Esophagus squamous epithelium (tissue), 5 donors: Measurements from ENCODE around the gene MLLT3. TPM values are rescaled to one million over a fixed set of nuclear protein-coding genes. Genes with fewer than 3 reads are reported as not detected.
A peak's percentile ranks its signal among the peaks of the same experiment; 100 is the strongest.

ENCODE experiments used
- DNase-seq: peaks from one replicate; lab custom pipeline; 2025; lab: John Stamatoyannopoulos, UW
- H3K27ac ChIP-seq, 4 donors: fragments of 200-600 bp; sonication (generic); one replicate each; pipeline ENCODE4 v1.5.1; 2016 to 2019; ENCODE audit warnings: mild to moderate bottlenecking in 1 of 4
- H3K27me3 ChIP-seq, 4 donors: fragments of 200-600 bp; sonication (generic); 1 replicate in 3 of 4; 2 replicates in 1 of 4; pipeline versions ENCODE4 v1.5.1 to v1.6.0; 2017 to 2021; ENCODE audit warnings: antibody characterized with exemption in 1 of 4
- H3K36me3 ChIP-seq, 3 donors: fragments of 200-600 bp; sonication (generic); one replicate each; pipeline ENCODE4 v1.5.1; 2016 to 2019
- H3K4me1 ChIP-seq, 3 donors: fragments of 200-600 bp; sonication (generic); one replicate each; pipeline ENCODE4 v1.5.1; 2017 to 2019
- H3K4me3 ChIP-seq, 4 donors: fragments of 200-600 bp; sonication (generic); 1 replicate in 3 of 4; 2 replicates in 1 of 4; pipeline ENCODE4 v1.5.1; 2016 to 2019; ENCODE audit warnings: mild to moderate bottlenecking in 2 of 4, moderate library complexity in 1 of 4
- H3K9me3 ChIP-seq, 3 donors: fragments of 200-600 bp; sonication (generic); one replicate each; pipeline ENCODE4 v1.5.1; 2016 to 2019
- CTCF ChIP-seq, 6 experiments: fragments of 450-650 bp in 4 of 6; fragments of 200-600 bp in 2 of 6; sonication (generic) in 2 of 6; IDR thresholded peaks; one replicate each; pipeline ENCODE4 v1.5.1; 2016 to 2019; ENCODE audit warnings: antibody characterized with exemption in 6 of 6, mild to moderate bottlenecking in 4 of 6, moderate library complexity in 4 of 6
- POLR2A ChIP-seq, 4 donors: fragments of 450-650 bp; IDR thresholded peaks; one replicate each; pipeline ENCODE4 v1.6.1; 2017; ENCODE audit warnings: antibody characterized with exemption in 4 of 4, mild to moderate bottlenecking in 4 of 4, moderate library complexity in 3 of 4
- WGBS, 2 donors: methylation state at CpG; one replicate each; pipeline ENCODE4 v1.1.5; 2018; 5-methylcytosine and 5-hydroxymethylcytosine counted together
- intact Hi-C: fragments of 100-400 bp; cut with DNase I; formaldehyde crosslinking; loops from one replicate; pipeline ENCODE4 v1.15.0; 2022
- total RNA-seq, 4 donors: library from RNA; depleted of rRNA; stranded (reverse); fragments of >200 nt; gene quantifications; one replicate each; pipeline ENCODE4 v1.1.0, GENCODE V29; 2016
- donor health status: DM: yes; HTN: yes; CAD: no.

MLLT3 gene
- total RNA-seq, 4 donors from 2014 or later: 8.2 to 21.5 (median 8.6) TPM

- intact Hi-C loops: no loop called here
- WGBS, 2 donors: 22 to 60% methylated on average over 2 of the region's 2 CpGs
- Histone ChIP-seq H3K4me1 (peaks cover 0 to 38% (median 0%) of the 10 kb centered on the region in 3 donors), H3K36me3 (no peaks in the 10 kb centered on the region), H3K27ac (peak overlapping the region in 3 of 4 donors; percentile 5 to 60 (median 46)), H3K9me3 (peaks cover 0 to 3% (median 0%) of the 10 kb centered on the region in 3 donors), H3K27me3 (no peaks in the 10 kb centered on the region), H3K4me3 (no peak overlapping the region)
- DNase-seq: no peak
- no peak for TF ChIP-seq CTCF (IDR thresholded peaks at IDR 0.05)
Measured at GRCh38 chr9:20580673-20581072, 41.6 kb downstream of the MLLT3 start.

GRCh38 chr9:20579524-20580314, 42.6 kb downstream of the MLLT3 start:
- Histone ChIP-seq H3K9me3 (peaks cover 0 to 6% (median 0%) of the 10 kb centered on the region in 3 donors), H3K36me3 (no peaks in the 10 kb centered on the region), H3K27me3 (no peaks in the 10 kb centered on the region), H3K27ac (peak overlapping the region in 3 of 4 donors; percentile 33 to 60 (median 46)), H3K4me1 (peaks cover 0 to 38% (median 0%) of the 10 kb centered on the region in 3 donors), H3K4me3 (no peak overlapping the region)
- WGBS, 2 donors: 92 to 95% methylated on average over 2 of the region's 2 CpGs
- DNase-seq: no peak
- no peak for TF ChIP-seq POLR2A (IDR thresholded peaks at IDR 0.05)
- no peak for TF ChIP-seq CTCF (IDR thresholded peaks at IDR 0.05)
- intact Hi-C loops: no loop called here

GRCh38 chr9:20573023-20573422, 49.3 kb downstream of the MLLT3 start:
- TF ChIP-seq CTCF (IDR thresholded peaks at IDR 0.05) (no peak), POLR2A (IDR thresholded peaks at IDR 0.05) (no peak)
- peaks cover 0 to 6% (median 0%) of the 10 kb centered on the region in 3 donors for H3K9me3 ChIP-seq
- intact Hi-C loops: no loop called here
- no peaks in the 10 kb centered on the region for H3K27me3 ChIP-seq
- H3K36me3 ChIP-seq: no peaks in the 10 kb centered on the region
- no peak overlapping the region for H3K27ac ChIP-seq
- 81 to 83% methylated on average over 4 of the region's 4 CpGs for WGBS, 2 donors
- peaks cover 0 to 39% (median 2%) of the 10 kb centered on the region in 3 donors for H3K4me1 ChIP-seq
- DNase-seq: no peak
- no peak overlapping the region for H3K4me3 ChIP-seq

- Histone ChIP-seq H3K27me3 (no peaks in the 10 kb centered on the region), H3K9me3 (peaks cover 0 to 4% (median 0%) of the 10 kb centered on the region in 3 donors), H3K27ac (no peak overlapping the region), H3K36me3 (no peaks in the 10 kb centered on the region), H3K4me1 (peaks cover 0 to 31% (median 2%) of the 10 kb centered on the region in 3 donors), H3K4me3 (no peak overlapping the region)
- TF ChIP-seq CTCF (IDR thresholded peaks at IDR 0.05): no peak
- TF ChIP-seq POLR2A (IDR thresholded peaks at IDR 0.05): no peak
- intact Hi-C loops: no loop called here
- no peak for DNase-seq
- WGBS, 2 donors: 25 to 38% methylated on average over 1 of the region's 1 CpG
Measured at GRCh38 chr9:20570756-20571155, 51.5 kb downstream of the MLLT3 start.

GRCh38 chr9:20570087-20570486, 52.2 kb downstream of the MLLT3 start:
- TF ChIP-seq CTCF (IDR thresholded peaks at IDR 0.05): no peak
- TF ChIP-seq POLR2A (IDR thresholded peaks at IDR 0.05): no peak
- Histone ChIP-seq H3K27me3 (no peaks in the 10 kb centered on the region), H3K27ac (no peak overlapping the region), H3K4me1 (peaks cover 0 to 31% (median 2%) of the 10 kb centered on the region in 3 donors), H3K4me3 (no peak overlapping the region), H3K9me3 (no peaks in the 10 kb centered on the region), H3K36me3 (no peaks in the 10 kb centered on the region)
- 52 to 76% methylated on average over 1 of the region's 1 CpG for WGBS, 2 donors
- intact Hi-C loops: no loop called here
- no peak for DNase-seq
